Measurements from ENCODE around the gene HPSE2. TPM values are rescaled to one million over a fixed set of nuclear protein-coding genes. Genes with fewer than 3 reads are reported as not detected.

Gene HPSE2
- total RNA-seq, 1 experiment from 2014 or later = 0.05 TPM

DNA sequence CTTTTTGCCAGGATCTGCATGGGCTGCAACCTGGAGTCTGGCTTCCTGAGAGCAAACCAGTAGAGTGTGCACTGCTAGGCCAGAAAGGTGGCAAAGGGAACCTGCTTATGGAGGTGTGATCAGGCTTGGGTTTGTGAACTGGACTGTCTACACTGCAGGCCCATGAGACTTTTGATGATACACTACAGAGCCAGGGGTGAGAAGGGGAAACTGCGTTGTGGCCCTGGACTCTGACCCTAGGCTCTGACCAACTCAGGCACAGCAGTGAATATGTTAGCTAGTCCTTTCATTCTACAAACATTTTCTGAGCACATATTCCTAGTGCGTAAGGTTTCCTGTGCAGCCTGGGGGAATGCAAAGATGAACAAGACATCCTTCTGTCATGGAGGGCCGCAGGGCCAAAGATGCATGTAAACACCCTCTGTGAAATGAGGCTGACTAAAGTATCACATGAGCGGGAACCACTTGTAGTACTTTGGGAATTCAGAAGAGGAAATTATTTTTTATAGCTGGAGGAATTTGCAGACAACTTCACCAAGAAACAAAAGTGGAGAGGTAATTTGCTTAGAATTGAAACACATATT, 725.1 kb downstream of the HPSE2 start:
- Histone ChIP-seq H3K9me3 (ENCODE audit: control insufficient read depth in 1 of 2, insufficient read depth in 1 of 2, low read depth in 1 of 2, low read length in 2 of 2) (no peaks in the 10 kb centered on the region), H4K20me1 (ENCODE audit: insufficient read depth) (no peaks in the 10 kb centered on the region; the same call in 1 of the 2 replicates), H3K27me3 (ENCODE audit: insufficient read depth, low read length) (peaks cover 39% of the 10 kb centered on the region), H3K36me3 (ENCODE audit: control insufficient read depth in 1 of 2, insufficient read depth in 2 of 2, low read length in 2 of 2) (no peaks in the 10 kb centered on the region), H3K9me2 (ENCODE audit: insufficient read depth) (no peaks in the 10 kb centered on the region), H3K9ac (ENCODE audit: low read length) (no peak overlapping the region), H3K79me2 (ENCODE audit: insufficient read depth, low read length) (no peaks in the 10 kb centered on the region), H3K27ac (ENCODE audit: low read depth, low read length) (no peak overlapping the region), H3K4me3 (replicated peaks in 1 of 2; ENCODE audit: low read depth in 1 of 2, low read length in 2 of 2) (no peak overlapping the region), H2AFZ (ENCODE audit: low read depth, low read length, poor library complexity, severe bottlenecking) (no peak overlapping the region), H3K4me2 (ENCODE audit: low read length) (no peak overlapping the region), H3K4me1 (ENCODE audit: control insufficient read depth in 1 of 2, insufficient read depth in 2 of 2, low read length in 2 of 2) (no peaks in the 10 kb centered on the region)
- ATAC-seq = no peak; the same call in 1 of the 2 replicates
- TF ChIP-seq, protein P1, sequence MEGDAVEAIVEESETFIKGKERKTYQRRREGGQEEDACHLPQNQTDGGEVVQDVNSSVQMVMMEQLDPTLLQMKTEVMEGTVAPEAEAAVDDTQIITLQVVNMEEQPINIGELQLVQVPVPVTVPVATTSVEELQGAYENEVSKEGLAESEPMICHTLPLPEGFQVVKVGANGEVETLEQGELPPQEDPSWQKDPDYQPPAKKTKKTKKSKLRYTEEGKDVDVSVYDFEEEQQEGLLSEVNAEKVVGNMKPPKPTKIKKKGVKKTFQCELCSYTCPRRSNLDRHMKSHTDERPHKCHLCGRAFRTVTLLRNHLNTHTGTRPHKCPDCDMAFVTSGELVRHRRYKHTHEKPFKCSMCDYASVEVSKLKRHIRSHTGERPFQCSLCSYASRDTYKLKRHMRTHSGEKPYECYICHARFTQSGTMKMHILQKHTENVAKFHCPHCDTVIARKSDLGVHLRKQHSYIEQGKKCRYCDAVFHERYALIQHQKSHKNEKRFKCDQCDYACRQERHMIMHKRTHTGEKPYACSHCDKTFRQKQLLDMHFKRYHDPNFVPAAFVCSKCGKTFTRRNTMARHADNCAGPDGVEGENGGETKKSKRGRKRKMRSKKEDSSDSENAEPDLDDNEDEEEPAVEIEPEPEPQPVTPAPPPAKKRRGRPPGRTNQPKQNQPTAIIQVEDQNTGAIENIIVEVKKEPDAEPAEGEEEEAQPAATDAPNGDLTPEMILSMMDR (IDR thresholded peaks at IDR 0.05 in 2 of 3, conservative IDR thresholded peaks at IDR 0.05 in 1 of 3; ENCODE audit: borderline replicate concordance in 1 of 3, insufficient read depth in 1 of 3, low read depth in 2 of 3, low read length in 2 of 3) = no peak
- TF ChIP-seq, protein P2, sequence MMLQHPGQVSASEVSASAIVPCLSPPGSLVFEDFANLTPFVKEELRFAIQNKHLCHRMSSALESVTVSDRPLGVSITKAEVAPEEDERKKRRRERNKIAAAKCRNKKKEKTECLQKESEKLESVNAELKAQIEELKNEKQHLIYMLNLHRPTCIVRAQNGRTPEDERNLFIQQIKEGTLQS (IDR thresholded peaks at IDR 0.05) = no peak
- TF ChIP-seq SIN3A (IDR thresholded peaks at IDR 0.05; ENCODE audit: low read depth) = no peak
- no peak for TF ChIP-seq SRF (IDR thresholded peaks at IDR 0.05; ENCODE audit: low read depth)
- TF ChIP-seq, protein P3, sequence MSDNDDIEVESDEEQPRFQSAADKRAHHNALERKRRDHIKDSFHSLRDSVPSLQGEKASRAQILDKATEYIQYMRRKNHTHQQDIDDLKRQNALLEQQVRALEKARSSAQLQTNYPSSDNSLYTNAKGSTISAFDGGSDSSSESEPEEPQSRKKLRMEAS (IDR thresholded peaks at IDR 0.05) = no peak
- TF ChIP-seq ZFX (IDR thresholded peaks at IDR 0.05) = 0 out of 2 replicates have a peak, but pooled peaks have one; percentile 6
- ChIA-PET RAD21 (ENCODE audit: low non-redundant PET in 1 of 2, low total read pairs in 2 of 2, uncharacterized antibody in 2 of 2, unreplicated experiment in 2 of 2) (no interaction called here), CTCF (no interaction called here), POLR2A (no interaction called here)
- no peak for DNase-seq (ENCODE audit: low read depth, low spot score)
- intact Hi-C loops (cut with micrococcal nuclease) = no loop called here
- BruUV-seq (replicated peaks) = no TSS peak

DNA sequence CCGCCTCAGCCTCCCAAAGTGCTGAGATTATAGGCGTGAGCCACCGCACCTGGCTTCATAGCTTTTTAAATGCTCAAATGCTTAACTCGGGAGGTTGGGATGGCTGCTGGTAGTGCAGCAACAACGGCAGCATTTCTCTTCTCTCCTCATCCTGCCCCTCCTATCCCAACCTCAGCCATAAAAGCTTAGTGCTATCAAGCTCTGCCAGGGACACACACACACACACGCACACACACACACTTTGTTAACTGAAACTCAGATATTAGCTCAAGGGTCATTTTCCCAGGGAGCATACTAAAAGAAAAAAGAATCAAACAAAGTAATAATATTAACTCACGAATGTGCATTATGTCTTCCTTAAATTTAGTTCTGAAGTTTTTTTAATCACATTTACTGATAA, 725.9 kb downstream of the HPSE2 start:
- ChIA-PET RAD21 (ENCODE audit: low non-redundant PET in 1 of 2, low total read pairs in 2 of 2, uncharacterized antibody in 2 of 2, unreplicated experiment in 2 of 2) (no interaction called here), CTCF (no interaction called here), POLR2A (no interaction called here)
- DNase-seq (ENCODE audit: low read depth, low spot score) = no peak
- no peaks in the 10 kb centered on the region for H3K9me3 ChIP-seq (ENCODE audit: control insufficient read depth in 1 of 2, insufficient read depth in 1 of 2, low read depth in 1 of 2, low read length in 2 of 2)
- H3K27ac ChIP-seq (ENCODE audit: low read depth, low read length) = no peak overlapping the region
- BruUV-seq (replicated peaks) = no TSS peak
- no peak overlapping the region for H3K4me3 ChIP-seq (replicated peaks in 1 of 2; ENCODE audit: low read depth in 1 of 2, low read length in 2 of 2)
- ATAC-seq = no peak
- TF ChIP-seq, protein P4, sequence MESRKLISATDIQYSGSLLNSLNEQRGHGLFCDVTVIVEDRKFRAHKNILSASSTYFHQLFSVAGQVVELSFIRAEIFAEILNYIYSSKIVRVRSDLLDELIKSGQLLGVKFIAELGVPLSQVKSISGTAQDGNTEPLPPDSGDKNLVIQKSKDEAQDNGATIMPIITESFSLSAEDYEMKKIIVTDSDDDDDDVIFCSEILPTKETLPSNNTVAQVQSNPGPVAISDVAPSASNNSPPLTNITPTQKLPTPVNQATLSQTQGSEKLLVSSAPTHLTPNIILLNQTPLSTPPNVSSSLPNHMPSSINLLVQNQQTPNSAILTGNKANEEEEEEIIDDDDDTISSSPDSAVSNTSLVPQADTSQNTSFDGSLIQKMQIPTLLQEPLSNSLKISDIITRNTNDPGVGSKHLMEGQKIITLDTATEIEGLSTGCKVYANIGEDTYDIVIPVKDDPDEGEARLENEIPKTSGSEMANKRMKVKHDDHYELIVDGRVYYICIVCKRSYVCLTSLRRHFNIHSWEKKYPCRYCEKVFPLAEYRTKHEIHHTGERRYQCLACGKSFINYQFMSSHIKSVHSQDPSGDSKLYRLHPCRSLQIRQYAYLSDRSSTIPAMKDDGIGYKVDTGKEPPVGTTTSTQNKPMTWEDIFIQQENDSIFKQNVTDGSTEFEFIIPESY (IDR thresholded peaks at IDR 0.05; ENCODE audit: extremely low read depth, insufficient replicate concordance, low read length) = no peak
- TF ChIP-seq ZFX (IDR thresholded peaks at IDR 0.05) (no peak), YY1 (IDR thresholded peaks at IDR 0.05; ENCODE audit: extremely low read depth, insufficient replicate concordance, low read depth, low read length) (no peak), EGR1 (IDR thresholded peaks at IDR 0.05; ENCODE audit: low read depth) (no peak), ELF1 (IDR thresholded peaks at IDR 0.05; ENCODE audit: borderline replicate concordance, low read depth) (no peak)
- TF ChIP-seq, protein P3 (IDR thresholded peaks at IDR 0.05) = no peak
- TF ChIP-seq, protein P1 (IDR thresholded peaks at IDR 0.05 in 2 of 3, conservative IDR thresholded peaks at IDR 0.05 in 1 of 3; ENCODE audit: borderline replicate concordance in 1 of 3, insufficient read depth in 1 of 3, low read depth in 2 of 3, low read length in 2 of 3) = no peak
- H3K9me2 ChIP-seq (ENCODE audit: insufficient read depth) = no peaks in the 10 kb centered on the region
- H3K9ac ChIP-seq (ENCODE audit: low read length) = no peak overlapping the region
- no peaks in the 10 kb centered on the region; the same call in 1 of the 2 replicates for H4K20me1 ChIP-seq (ENCODE audit: insufficient read depth)
- H3K27me3 ChIP-seq (ENCODE audit: insufficient read depth, low read length) = peaks cover 39% of the 10 kb centered on the region
- no peak overlapping the region for H2AFZ ChIP-seq (ENCODE audit: low read depth, low read length, poor library complexity, severe bottlenecking)
- no peak overlapping the region for H3K4me2 ChIP-seq (ENCODE audit: low read length)
- H3K79me2 ChIP-seq (ENCODE audit: insufficient read depth, low read length) = no peaks in the 10 kb centered on the region
- intact Hi-C loops (cut with micrococcal nuclease) = no loop called here
- no peaks in the 10 kb centered on the region for H3K36me3 ChIP-seq (ENCODE audit: control insufficient read depth in 1 of 2, insufficient read depth in 2 of 2, low read length in 2 of 2)
- no peaks in the 10 kb centered on the region for H3K4me1 ChIP-seq (ENCODE audit: control insufficient read depth in 1 of 2, insufficient read depth in 2 of 2, low read length in 2 of 2)

Measured in HCT116 (cell line).